NT2/D1 (cell line): ENCODE data around the gene KDM6B.

Experiments used
- YY1 ChIP-seq: IDR thresholded peaks from 2 replicates; pipeline ENCODE4 v1.6.1; 2011; ENCODE audit not compliant: insufficient read length, insufficient read depth
- ZNF274 ChIP-seq: IDR thresholded peaks from 2 replicates; pipeline ENCODE4 v1.6.1; 2011; ENCODE audit warnings: mild to moderate bottlenecking, low read depth, low read length

DNA sequence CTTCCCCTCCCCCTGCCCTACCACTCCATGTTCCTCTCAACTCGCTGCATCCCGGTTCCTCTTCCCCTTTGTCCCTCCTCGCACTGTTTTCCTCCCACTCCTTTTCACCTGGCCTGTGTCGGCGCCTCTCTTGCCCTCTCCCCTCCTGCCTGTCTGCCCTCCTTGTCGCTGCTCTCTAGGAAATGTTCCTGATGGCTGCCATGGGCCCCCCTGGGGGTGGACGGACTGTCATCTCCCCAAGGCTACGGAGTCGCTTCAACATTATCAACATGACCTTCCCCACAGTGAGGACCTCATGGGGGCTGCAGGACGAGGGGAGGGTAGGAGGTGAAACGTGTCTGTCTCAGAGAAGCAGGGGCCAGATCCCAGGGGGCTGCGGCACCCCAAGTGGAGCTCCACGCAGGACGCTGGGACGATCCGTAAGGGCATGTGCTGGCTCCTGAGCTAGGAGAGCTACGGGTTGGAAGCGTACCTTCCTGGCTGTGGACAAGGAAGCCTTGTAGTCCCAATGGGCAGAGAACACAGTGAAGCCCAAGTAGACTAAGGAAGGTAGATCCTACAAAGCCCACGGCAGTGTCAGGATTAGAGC, 39.8 kb upstream of the KDM6B start:
- TF ChIP-seq YY1 (no peak), ZNF274 (no peak)
